ENCODE data around the gene STK32B. TPM values are rescaled to one million over a fixed set of nuclear protein-coding genes. Genes with fewer than 3 reads are reported as not detected.
A peak's percentile ranks its signal among the peaks of the same experiment; 100 is the strongest.

STK32B gene
- total RNA-seq, 1 donor from 2014 or later = 0.56 TPM

- Mint-ChIP-seq H3K4me3 (ENCODE audit: unreplicated experiment) (no peak overlapping the region), H3K27ac (ENCODE audit: unreplicated experiment) (no peak overlapping the region), H3K9me3 (ENCODE audit: unreplicated experiment) (no peaks in the 10 kb centered on the region), H3K4me1 (ENCODE audit: unreplicated experiment) (peaks cover 15% of the 10 kb centered on the region), H3K36me3 (ENCODE audit: low read depth, unreplicated experiment) (no peaks in the 10 kb centered on the region), H3K27me3 (ENCODE audit: unreplicated experiment) (peaks cover 9% of the 10 kb centered on the region)
- no peak for DNase-seq (ENCODE audit: low spot score)
- TF ChIP-seq CTCF (IDR thresholded peaks at IDR 0.05; ENCODE audit: unreplicated experiment) = no peak
Observed at GRCh38 chr4:5040856-5041620, 10.2 kb upstream of the STK32B start.

- no peak for TF ChIP-seq CTCF (IDR thresholded peaks at IDR 0.05; ENCODE audit: unreplicated experiment)
- Mint-ChIP-seq H3K27ac (ENCODE audit: unreplicated experiment) (no peak overlapping the region), H3K27me3 (ENCODE audit: unreplicated experiment) (peaks cover 9% of the 10 kb centered on the region), H3K4me3 (ENCODE audit: unreplicated experiment) (no peak overlapping the region), H3K36me3 (ENCODE audit: low read depth, unreplicated experiment) (no peaks in the 10 kb centered on the region), H3K9me3 (ENCODE audit: unreplicated experiment) (no peaks in the 10 kb centered on the region), H3K4me1 (ENCODE audit: unreplicated experiment) (peaks cover 15% of the 10 kb centered on the region)
- no peak for DNase-seq (ENCODE audit: low spot score)
Observed at GRCh38 chr4:5041699-5042098, 9.6 kb upstream of the STK32B start.

- peaks cover 15% of the 10 kb centered on the region for H3K4me1 Mint-ChIP-seq (ENCODE audit: unreplicated experiment)
- DNase-seq (ENCODE audit: low spot score) = no peak
- H3K9me3 Mint-ChIP-seq (ENCODE audit: unreplicated experiment) = no peaks in the 10 kb centered on the region
- no peaks in the 10 kb centered on the region for H3K36me3 Mint-ChIP-seq (ENCODE audit: low read depth, unreplicated experiment)
- peaks cover 10% of the 10 kb centered on the region for H3K27me3 Mint-ChIP-seq (ENCODE audit: unreplicated experiment)
- no peak overlapping the region for H3K27ac Mint-ChIP-seq (ENCODE audit: unreplicated experiment)
- no peak overlapping the region for H3K4me3 Mint-ChIP-seq (ENCODE audit: unreplicated experiment)
- no peak for TF ChIP-seq CTCF (IDR thresholded peaks at IDR 0.05; ENCODE audit: unreplicated experiment)
Observed at GRCh38 chr4:5043579-5043978, 7.7 kb upstream of the STK32B start.

- Mint-ChIP-seq H3K4me1 (ENCODE audit: unreplicated experiment) (peaks cover 15% of the 10 kb centered on the region), H3K36me3 (ENCODE audit: low read depth, unreplicated experiment) (no peaks in the 10 kb centered on the region), H3K9me3 (ENCODE audit: unreplicated experiment) (no peaks in the 10 kb centered on the region), H3K27ac (ENCODE audit: unreplicated experiment) (no peak overlapping the region), H3K4me3 (ENCODE audit: unreplicated experiment) (no peak overlapping the region), H3K27me3 (ENCODE audit: unreplicated experiment) (peaks cover 10% of the 10 kb centered on the region)
- DNase-seq (ENCODE audit: low spot score) = no peak
- TF ChIP-seq CTCF (IDR thresholded peaks at IDR 0.05; ENCODE audit: unreplicated experiment) = no peak
Observed at GRCh38 chr4:5044341-5044740, 6.9 kb upstream of the STK32B start.

- Mint-ChIP-seq H3K4me3 (ENCODE audit: unreplicated experiment) (no peak overlapping the region), H3K4me1 (ENCODE audit: unreplicated experiment) (peaks cover 15% of the 10 kb centered on the region), H3K9me3 (ENCODE audit: unreplicated experiment) (no peaks in the 10 kb centered on the region), H3K27me3 (ENCODE audit: unreplicated experiment) (peaks cover 10% of the 10 kb centered on the region), H3K27ac (ENCODE audit: unreplicated experiment) (peak overlapping the region; percentile 55), H3K36me3 (ENCODE audit: low read depth, unreplicated experiment) (no peaks in the 10 kb centered on the region)
- no peak for TF ChIP-seq CTCF (IDR thresholded peaks at IDR 0.05; ENCODE audit: unreplicated experiment)
- no peak for DNase-seq (ENCODE audit: low spot score)
Observed at GRCh38 chr4:5045097-5045496, 6.2 kb upstream of the STK32B start.
